ENCODE data around the gene IL34. TPM values are rescaled to one million over a fixed set of nuclear protein-coding genes. Genes with fewer than 3 reads are reported as not detected.
A peak's percentile ranks its signal among the peaks of the same experiment; 100 is the strongest.

Gene IL34
- total RNA-seq, 1 experiment from 2014 or later: 5.1 TPM

DNA sequence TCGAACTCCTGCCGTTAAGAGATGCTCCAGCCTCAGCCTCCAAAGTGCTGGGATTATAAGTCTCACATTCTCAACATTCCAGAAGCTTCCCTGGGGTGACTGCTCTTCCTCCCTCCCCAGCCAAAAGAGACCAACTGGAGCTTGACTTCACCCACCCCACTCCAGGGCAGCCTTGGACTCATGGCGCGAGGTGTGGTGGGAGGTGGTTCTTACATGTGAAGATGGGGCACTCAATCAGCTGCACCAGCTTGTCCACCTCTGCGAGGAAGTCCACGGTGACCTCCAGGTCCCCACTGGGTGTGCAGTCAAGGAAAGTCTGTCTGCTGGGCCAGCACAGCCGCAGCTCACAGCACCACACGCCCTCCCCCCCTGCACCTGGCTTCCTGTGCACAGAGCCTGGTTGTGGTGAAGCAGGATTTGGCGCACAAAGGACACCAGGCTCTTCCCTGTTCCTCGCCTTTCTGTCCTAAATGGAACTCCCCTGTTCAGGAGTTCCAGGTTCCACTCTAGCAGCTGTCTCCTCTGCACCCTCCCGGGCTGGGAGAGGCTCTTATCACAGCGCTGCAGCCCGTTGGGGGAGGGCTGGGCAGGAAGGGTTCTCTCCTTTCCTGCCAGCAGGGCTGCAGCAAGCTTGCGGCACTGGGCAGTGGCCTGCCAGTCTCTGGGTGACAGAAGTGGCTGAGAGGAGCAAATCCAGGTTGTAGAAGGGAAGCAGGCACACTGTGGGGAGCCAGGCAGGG is 49.1 kb downstream of the IL34 start:
- in situ Hi-C loops (cut with HindIII; ENCODE audit: low sequenced_read_pairs): no loop called here
- no peak for DNase-seq (ENCODE audit: low spot score)

DNA sequence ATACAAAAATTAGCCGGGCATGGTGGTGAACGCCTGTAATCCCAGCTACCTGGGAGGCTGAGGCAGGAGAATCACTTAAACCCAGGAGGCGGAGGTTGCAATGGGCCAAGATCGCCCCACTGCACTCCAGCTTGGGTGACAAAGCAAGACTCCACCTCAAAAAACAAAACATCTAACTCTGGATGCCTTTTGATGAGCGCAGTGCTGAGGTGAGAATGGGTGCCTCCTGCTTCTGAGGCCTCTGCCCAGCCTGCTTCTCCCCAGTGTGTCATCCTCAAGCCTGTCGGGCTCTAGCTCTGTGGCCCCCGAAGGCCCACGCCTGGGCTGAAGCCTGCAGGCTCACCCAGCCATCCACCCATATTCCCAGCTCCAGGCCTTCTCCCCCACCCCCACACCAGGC is 50.0 kb downstream of the IL34 start:
- in situ Hi-C loops (cut with HindIII; ENCODE audit: low sequenced_read_pairs): no loop called here
- no peak for DNase-seq (ENCODE audit: low spot score)

DNA sequence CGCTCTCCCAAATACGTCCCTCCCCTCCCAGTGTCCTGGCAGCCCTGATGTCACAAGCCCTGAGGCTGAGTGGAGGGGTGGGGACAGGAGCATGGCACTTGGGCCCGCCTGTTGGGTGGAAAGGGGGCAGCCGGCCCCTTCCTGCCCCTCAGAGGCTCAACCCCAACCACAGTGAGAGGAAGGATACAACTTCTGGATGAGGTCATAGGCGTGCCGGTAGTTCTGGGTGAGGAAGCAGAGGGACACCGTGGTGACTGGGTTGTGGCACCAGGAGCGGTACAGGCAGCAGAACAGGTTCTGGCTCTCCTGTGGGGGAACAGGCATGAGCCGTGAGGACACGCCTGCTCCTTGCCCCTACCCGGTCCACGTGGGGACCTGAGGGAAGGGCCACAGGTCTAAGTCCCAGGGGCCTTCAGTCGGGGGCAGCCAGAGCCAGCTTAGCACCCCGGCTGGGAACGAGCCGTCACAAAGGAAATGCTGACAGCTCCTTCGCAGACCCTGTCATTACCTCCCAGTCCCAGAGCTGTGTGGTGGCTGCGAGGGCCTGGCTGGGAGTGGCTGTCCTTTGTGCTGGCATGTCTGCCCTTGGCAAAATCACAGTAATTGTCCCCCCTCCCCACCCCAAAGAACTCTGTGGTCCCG is 50.7 kb downstream of the IL34 start:
- no peak for DNase-seq (ENCODE audit: low spot score)
- in situ Hi-C loops (cut with HindIII; ENCODE audit: low sequenced_read_pairs): no loop called here

DNA sequence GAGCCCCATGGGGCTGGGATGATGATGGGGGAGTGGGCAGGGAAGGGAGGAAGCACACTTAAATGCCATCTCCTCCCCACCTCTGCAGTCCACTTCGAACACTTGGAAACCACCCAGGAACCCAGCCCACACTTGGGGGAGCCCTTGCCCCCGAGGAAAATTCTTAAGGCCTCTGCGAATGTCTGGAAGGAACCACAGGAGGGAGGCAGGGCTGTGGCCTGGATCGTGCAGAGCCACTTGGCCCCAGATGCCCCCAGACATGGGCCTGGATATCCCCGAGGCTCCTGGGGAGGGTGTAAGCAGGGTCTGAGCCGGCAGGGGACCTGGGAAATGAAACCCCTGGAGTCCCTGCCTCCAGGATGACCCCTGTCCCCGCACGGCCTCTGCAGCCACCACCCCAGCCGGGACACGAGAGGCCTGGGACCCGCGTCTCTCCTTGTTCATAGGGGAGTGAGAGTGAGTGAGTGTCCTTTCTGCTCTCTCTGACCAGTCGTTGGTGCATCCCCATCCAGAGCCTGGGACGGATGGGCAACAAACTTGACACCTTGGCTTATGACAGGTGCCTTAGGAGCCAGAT is 51.3 kb downstream of the IL34 start:
- DNase-seq (ENCODE audit: low spot score): no peak
- in situ Hi-C loops (cut with HindIII; ENCODE audit: low sequenced_read_pairs): no loop called here

DNA sequence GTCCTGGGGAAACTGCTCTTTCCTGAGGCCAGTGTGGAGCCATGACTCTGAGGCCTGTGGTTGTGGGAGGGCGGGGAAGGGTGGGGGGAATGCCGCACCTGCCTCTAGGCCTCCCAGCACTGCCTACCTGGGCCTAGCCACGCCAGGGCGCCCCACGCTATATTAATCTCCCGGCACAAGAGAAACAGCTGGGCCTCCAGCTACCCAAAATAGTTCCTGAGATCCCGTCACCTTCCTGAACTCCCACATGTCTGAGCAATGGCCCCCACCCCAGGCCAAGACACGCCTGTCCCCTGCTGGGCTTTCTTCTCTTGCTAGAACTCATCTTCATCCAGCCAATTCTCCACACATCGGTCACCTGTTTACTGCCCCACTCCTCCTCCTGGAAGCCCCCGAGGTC is 52.5 kb downstream of the IL34 start:
- DNase-seq (ENCODE audit: low spot score): no peak
- in situ Hi-C loops (cut with HindIII; ENCODE audit: low sequenced_read_pairs): no loop called here

DNA sequence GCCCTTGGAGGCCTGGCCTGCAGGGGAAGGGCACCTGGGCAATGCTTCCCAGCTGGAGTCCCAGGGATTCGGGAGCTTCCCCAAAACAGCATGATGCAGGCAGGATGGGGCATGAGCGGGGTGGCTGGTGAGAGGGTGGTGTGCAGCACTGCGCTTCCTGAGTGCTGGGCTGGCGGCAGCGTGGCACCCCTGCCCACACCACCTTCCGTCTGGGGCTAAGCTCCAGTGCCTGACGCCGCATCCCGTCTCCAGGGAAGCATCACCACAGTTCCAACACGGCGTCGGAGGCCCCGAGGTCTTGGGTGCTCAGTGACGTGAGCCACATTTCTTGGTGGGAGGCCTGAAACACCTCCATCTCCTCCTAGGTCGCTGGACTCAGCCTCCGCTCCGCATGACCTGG is 53.3 kb downstream of the IL34 start:
- DNase-seq (ENCODE audit: low spot score): no peak
- in situ Hi-C loops (cut with HindIII; ENCODE audit: low sequenced_read_pairs): no loop called here

DNA sequence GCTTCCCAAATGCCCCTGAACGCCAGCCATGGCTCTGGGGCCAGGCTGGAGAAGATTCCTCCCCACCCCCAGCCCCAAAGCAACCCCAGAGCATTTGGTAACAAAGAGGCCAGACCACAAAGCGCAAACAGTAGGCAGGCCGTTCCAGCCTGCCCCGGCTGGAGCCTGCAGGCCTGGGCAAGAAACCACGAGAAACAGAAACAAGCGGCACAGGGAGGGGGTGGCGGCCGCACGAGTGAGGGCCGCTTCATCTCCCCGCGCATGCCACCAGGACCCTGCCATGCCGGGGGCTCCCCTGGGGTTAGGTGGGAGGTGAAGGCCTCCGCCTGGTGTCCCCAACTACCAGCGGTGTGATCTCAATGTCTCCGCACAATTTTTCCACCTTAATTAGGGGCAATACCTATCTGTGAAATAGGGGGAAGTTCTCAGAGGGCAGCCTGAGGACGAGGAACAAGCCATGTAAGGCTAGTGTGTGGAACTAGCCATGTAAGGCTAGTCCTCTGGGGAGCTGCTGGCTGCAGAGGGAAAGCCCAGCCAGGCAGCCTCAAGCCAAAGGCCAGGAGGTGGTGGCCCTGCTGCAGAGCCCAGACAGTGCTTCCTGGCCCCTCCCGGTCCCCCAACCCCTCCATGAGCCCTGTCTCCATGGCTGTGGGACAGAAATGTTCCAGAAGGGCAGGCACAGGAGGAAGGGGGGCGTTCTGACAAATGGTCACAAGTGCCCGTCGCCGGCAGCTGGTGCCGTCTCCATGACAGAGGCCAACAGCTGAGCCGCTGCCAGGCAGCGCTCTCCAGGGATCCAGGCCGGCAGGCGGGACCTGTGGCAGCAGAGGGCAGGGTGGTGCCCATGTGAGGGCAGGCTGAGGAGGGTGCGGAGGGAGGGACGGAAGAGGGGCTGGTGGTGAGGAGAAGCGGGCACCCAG is 54.0 kb downstream of the IL34 start:
- in situ Hi-C loops (cut with HindIII; ENCODE audit: low sequenced_read_pairs): no loop called here
- no peak for DNase-seq (ENCODE audit: low spot score)

DNA sequence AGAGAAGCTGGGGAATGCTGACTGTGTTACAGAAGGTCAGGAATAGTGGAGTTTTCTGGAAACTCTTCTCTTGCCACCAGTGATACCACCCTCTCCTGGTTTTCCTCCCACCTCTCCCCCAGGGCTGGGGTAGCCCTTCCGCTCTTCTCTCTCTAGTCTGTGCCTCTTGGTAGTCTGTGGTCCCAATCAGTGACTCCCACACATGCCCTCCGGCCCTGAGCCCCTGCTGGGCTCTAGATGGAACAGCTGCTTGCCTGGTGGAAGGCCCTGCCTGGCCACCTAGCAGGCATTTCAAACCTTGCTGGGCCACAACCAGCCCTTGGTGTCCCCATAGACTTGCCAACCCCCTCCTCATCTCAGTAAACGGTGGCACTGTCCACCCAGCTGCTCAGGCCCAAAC is 54.7 kb downstream of the IL34 start:
- in situ Hi-C loops (cut with HindIII; ENCODE audit: low sequenced_read_pairs): no loop called here
- DNase-seq (ENCODE audit: low spot score): no peak

DNA sequence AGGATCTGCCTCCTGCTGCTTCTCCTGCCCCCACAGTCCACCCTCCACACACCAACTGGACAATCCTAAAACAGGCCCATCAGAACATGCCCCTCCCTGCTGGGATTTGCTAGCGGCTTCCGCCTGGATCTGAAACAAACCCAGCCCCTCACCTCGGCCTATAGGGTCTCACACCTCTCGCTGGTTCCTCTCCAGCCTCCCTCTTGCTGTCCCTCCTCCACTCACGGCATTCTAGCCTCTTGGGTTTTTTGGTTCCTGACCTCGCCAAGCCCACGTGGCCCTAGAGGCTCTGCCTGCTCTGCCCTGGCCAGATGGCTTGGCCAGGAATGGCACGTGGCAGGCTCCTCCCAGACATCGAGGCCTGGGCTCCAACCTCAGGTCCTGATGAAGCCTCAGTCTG is 55.2 kb downstream of the IL34 start:
- no peak for DNase-seq (ENCODE audit: low spot score)
- in situ Hi-C loops (cut with HindIII; ENCODE audit: low sequenced_read_pairs): no loop called here

DNA sequence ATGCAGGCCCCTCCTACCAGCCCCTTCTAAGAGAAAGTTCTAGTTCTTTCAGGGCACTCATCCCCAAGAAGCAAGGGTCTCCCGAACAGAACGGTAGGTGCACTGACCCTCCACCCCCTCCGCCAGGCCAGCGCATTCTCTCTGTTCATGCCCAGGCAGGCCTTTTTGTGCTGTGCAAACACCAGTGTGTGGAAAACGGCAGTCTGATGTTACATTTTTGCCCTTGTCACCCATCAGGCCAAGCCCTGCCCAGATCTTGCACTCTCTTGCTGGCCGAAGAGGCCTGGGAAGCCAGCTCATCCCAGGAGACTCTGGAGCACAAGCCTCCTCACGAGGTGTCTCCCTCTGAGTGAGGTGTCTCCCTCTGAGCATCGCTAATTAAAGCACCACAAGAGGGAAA is 55.6 kb downstream of the IL34 start:
- in situ Hi-C loops (cut with HindIII; ENCODE audit: low sequenced_read_pairs): no loop called here
- DNase-seq (ENCODE audit: low spot score): peak; percentile 8

DNA sequence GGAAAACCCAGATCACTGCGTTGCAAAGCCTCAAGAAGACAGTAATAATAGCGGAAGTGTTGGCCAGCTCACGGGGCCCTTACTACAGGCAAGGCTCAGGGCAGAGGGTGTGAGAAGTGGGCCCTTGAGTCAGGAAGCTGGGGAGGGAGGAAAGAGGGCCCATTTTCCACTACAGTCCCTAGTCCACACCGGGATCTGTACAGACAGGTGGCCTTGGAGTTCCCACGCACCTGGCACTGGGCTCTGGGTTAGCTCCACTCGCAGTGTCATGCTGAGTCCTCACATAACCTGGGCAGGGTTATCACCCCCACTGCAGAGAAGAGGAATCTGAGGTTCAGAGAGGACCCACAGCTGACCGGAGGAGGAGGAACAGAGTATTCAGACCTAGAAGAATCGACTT is 56.3 kb downstream of the IL34 start:
- in situ Hi-C loops (cut with HindIII; ENCODE audit: low sequenced_read_pairs): no loop called here
- no peak for DNase-seq (ENCODE audit: low spot score)

DNA sequence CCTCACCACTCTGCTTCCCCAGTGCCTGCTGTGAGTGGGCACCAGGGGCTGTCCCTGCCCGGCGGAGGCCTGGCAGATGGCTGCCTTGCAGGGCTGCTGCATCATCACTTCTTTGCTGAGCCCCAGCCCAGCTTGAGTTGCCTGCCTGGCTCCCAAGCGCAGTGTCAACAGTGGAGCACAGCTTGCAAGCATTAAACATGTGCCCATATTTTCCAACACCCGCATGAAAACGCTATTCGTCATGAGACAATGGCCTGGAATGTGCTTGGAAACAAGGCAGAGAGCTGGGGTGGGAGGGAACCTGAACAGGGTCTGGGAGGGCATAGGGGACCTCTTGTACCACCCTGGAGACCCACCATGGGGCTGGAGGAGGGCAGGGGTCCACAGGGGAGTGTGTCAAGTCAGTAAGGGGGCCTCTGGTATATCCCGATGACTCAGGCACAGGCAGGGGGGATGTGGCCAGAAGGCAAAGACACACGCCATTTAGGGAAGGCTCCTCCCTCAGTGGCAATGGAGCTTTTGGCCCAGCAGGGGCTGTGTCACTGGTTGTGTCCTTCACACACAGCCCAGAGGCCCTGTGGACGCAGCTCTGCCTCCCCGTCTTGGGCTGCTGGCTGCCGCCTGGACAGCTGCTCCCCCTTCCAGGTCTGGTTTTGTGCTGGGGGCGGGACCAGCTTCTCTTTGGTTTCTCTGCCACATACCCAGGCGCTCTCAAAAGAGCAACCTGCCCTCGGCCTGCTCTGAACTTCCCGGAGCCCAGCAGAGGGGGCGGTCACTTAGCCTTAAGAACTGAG is 56.9 kb downstream of the IL34 start:
- DNase-seq (ENCODE audit: low spot score): peak; percentile 88
- in situ Hi-C loops (cut with HindIII; ENCODE audit: low sequenced_read_pairs): no loop called here

DNA sequence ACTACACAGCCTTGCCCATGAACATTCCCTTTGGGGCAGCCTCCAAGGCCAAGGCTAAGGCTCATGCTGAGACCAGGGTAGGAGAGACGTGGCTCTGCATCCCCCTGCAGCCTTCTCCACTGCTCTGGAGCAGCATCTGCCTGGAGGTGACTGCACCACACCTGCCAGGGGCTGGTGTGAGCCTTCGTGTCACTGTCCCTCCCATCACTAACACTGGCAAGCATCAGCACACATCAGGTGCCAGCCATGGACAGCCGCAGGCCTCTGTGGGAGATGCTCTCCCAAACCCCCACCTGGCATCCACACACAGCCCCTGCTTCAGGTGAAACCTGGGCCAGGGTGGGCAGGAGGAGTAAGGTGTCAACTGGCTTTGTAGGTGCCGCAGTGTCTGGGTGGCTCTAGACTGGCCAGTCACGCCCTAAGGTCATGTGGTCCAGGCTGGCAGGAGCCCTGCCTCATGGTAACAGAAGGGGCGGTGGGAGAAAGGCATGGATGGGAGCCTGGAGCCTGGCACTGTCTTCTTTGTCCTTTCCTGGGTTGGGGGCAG is 57.5 kb downstream of the IL34 start:
- in situ Hi-C loops (cut with HindIII; ENCODE audit: low sequenced_read_pairs): no loop called here

DNA sequence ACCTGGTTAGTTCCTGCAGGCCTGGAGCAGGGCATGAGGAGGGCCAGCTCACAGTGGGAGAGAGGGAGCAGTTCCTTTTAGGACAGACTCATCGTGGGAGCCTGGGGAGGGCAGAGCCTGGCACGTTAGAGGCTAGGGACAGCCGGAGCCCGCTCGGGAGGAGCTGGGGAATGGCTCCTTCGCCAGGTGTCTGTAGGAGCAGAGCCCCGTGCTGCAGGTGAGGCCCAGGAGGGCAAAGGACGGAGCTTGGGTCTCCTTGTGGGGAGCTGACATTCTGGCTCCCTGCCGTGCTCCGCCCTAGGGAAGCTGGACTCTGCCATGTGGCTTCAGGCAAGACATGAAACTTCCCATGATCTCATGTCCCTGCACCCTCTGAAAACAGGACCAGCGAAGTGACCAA is 58.2 kb downstream of the IL34 start:
- in situ Hi-C loops (cut with HindIII; ENCODE audit: low sequenced_read_pairs): no loop called here
- DNase-seq (ENCODE audit: low spot score): peak; percentile 63

More for the DNA sequence above, 57.5 kb downstream of the IL34 start:
- no peak for DNase-seq (ENCODE audit: low spot score)

DNA sequence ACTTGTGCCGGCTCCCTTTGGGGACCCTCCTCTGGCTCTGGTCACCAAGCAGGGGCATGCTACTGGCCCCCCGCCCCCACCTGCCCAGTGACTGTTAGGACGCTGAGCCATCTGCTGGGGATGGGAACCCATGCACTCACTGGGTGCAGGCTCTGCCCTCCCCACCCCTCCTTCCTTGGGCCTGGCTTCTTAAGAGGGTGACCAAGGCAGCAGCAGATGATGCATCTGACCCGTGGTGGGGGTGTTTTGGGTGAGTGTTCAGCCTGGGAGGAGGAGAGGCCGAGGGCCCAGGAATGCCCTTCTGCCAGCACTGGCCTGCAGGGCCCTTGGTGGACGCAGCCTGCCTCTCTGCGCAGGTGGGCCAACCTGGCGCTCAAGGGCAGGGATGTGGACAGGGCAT is 58.7 kb downstream of the IL34 start:
- in situ Hi-C loops (cut with HindIII; ENCODE audit: low sequenced_read_pairs): no loop called here
- DNase-seq (ENCODE audit: low spot score): no peak

DNA sequence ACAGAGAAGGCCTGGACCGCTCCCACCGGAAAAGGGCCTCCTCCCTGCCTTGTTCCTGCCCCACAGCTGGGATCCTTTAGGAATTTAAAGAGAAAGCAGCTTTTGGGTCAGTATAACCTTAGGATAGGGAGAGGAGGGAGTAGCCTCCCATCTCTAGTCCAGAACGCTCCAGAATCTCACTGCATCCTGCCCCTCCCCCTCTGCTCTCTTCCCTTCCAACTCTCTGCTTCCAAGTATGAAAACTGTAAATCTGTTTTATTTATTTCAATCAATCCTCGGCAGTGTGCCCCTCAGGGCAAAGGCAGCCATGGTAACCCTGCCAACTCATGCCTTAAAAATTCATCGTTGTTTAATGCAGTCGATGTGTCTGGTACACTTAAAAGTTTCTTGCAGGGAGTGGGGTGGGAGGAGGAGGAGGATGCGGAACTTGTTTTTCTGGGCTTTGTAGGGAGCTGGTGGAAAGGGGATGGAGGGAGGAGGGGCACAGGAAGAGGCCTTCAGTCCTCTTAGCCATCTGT is 60.6 kb downstream of the IL34 start:
- in situ Hi-C loops (cut with HindIII; ENCODE audit: low sequenced_read_pairs): no loop called here
- no peak for DNase-seq (ENCODE audit: low spot score)

DNA sequence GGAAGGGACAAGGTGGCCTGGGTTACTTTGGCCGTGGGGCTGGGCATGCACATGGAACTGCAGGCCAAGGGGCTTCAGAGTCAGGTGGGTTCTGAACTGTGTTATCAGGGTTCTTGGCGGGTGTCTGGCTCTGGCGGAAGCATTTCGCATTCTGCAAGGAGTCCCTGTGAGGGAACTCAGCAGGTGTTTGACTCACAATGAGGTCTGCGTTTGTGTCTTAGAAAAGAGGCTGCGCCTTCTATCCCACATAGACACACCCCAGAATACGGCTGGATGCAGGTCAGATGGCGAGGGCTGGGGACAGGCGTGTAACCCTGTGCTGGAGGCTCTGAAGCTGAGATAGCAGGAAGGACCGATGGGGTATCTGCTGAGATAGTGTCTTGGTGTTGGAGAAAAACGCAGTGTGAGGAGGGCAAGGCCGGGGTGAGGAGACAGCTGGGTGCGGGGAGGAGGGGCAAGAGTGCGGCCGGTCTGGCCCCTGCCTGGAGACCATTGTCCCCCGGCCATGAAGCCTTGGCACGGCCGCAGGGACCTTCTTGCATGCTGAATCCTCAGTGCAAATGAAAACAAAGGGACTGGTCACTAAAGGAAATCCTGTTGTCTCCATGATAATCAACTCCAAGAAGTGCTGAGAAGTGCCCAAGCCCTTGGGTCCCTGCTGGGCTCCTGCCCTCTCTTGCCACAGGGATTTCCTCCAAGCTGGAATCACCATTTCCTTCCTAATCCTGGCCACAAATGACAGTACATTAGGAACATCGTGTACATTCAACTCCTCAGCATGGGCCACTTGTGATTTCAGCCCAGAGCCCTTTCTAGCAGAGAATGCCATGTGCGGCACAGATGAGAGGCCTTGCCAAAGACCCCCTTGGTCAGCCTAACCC is 62.2 kb downstream of the IL34 start:
- in situ Hi-C loops (cut with HindIII; ENCODE audit: low sequenced_read_pairs): no loop called here

DNA sequence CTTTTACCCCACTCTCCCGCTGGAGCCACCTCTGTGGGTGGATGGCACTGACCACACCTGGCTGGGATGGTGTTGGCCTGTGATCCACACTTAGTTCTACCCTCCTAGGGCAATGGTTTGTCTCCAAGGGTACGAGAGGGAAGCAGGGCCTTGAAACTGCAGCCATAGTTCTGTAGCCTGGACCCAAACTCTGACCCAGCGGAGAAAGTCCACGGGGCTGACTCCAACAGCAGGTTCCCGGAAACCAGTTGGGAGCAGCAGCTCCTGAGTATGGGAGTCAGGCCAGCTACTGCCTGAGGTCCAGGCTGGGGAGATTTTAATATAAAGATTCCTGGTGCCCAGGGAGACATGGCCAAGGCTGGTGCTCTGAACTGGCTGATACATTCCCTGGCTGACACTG is 63.1 kb downstream of the IL34 start:
- no peak for DNase-seq (ENCODE audit: low spot score)
- in situ Hi-C loops (cut with HindIII; ENCODE audit: low sequenced_read_pairs): no loop called here

More for the DNA sequence above, 62.2 kb downstream of the IL34 start:
- DNase-seq (ENCODE audit: low spot score): no peak

All from G401 (cell line).